ENCODE measurements around the gene SNRNP25.
A peak's percentile ranks its signal among the peaks of the same experiment; 100 is the strongest.

Gene SNRNP25

GRCh38 chr16:63998-64913 is 10.6 kb downstream of the SNRNP25 start:
- no peak for DNase-seq

- DNase-seq: no peak
These were observed 11.3 kb downstream of the SNRNP25 start for GRCh38 chr16:64914-65255.

DNA sequence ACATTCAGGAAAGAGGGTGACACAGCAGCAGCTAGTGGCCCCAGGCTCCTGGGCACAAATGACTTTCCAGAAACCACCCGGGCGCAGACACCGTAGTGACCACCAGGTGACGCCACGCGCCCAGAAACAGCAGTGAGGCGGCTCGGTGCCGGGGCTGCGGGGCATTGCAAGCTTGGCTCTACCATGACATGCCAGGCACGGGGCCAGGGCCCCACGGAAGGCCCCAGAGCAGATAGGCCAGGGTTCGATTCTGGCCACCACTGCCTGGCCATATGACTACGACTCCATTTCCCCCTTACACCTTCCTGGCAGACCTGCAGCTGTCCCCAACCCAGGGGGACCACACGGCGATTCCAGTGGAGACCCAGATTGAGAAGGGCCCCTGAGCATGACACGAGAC is 12.1 kb downstream of the SNRNP25 start:
- peak; percentile 84 for DNase-seq

DNA sequence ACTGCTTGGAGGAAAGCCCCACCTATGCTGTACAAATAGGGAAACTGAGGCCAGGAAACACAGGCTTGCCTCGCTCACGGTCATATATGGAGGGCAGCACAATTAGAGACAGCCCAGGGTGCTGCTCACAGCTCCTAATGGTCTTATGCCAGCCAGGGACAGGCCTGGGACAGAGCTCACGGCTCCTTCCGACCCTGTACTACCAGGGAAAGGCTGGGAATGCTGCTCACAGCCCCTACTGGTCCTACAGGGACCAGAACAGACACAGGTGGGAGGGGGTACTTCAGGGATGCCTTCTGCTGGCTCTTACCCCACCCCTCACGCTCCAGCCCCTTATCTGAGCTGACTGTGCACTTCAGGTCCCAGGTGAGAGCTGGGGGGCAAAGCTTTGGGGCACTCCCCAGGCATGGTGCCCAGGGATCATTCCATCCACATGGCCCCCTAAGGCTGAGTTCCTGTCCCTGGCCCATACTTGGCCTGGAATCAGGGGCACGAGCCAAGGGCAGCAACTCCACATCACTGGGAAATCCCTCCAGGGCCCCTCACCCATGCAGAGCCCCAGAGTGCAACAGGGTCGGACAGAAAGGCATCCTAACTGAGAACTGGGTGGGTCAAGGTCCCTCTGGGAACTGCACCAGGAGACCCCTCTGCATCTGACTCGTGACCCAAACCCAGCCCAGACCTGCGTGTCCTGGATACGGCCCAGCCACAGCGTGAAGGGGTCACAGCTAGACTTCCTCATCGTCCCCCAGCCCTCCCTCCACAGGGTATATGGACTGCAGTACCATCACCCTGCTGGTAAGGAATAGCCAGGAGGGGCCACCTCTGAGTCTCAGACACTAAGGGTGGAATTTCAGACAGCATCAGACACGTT is 12.9 kb downstream of the SNRNP25 start:
- no peak for DNase-seq

DNA sequence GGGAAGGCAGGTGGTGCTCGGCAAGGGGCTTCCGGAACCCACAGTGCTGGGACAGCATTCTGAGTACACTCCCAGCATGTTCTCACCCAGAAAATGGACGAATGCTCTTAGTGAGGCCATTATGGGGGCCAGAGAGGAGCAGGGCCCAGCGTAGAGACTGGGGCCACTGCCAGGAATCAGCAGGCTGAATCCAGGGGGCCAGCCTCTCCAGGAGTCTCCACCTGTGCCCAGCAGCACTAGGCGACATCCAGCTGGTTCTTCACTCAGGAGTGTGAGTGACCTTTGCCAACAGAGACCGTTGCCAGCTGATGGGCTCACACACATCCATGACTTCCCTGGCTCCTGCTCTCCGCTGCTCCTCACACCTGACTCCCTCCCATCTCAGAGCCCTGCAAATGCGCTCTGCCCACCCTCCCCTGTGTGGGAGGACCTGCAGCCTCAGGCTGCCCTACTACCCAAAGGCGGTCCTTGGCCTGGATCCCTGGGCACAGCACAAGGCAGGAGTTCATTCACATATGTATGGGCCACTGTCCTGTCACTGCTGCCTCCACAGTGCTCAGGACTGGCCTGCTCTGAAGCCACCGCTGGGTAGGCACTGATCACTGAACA is 13.7 kb downstream of the SNRNP25 start:
- no peak for DNase-seq

- no peak for DNase-seq
These were observed 14.5 kb downstream of the SNRNP25 start for GRCh38 chr16:67884-68789.

DNA sequence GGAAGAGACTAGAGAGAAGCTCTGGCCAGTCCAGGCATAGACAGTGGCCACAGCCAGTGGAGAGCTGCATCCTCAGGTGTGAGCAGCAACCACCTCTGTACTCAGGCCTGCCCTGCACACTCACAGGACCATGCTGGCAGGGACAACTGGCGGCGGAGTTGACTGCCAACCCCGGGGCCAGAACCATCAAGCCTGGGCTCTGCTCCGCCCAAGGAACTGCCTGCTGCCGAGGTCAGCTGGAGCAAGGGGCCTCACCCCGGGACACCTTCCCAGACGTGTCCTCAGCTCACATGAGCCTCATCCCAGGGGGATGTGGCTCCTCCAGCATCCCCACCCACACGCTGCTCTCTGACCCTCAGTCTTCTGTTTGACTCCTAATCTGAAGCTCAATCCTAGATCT is 15.6 kb downstream of the SNRNP25 start:
- DNase-seq: no peak

- DNase-seq: no peak
These were observed 17.5 kb downstream of the SNRNP25 start for GRCh38 chr16:71210-71539.

DNA sequence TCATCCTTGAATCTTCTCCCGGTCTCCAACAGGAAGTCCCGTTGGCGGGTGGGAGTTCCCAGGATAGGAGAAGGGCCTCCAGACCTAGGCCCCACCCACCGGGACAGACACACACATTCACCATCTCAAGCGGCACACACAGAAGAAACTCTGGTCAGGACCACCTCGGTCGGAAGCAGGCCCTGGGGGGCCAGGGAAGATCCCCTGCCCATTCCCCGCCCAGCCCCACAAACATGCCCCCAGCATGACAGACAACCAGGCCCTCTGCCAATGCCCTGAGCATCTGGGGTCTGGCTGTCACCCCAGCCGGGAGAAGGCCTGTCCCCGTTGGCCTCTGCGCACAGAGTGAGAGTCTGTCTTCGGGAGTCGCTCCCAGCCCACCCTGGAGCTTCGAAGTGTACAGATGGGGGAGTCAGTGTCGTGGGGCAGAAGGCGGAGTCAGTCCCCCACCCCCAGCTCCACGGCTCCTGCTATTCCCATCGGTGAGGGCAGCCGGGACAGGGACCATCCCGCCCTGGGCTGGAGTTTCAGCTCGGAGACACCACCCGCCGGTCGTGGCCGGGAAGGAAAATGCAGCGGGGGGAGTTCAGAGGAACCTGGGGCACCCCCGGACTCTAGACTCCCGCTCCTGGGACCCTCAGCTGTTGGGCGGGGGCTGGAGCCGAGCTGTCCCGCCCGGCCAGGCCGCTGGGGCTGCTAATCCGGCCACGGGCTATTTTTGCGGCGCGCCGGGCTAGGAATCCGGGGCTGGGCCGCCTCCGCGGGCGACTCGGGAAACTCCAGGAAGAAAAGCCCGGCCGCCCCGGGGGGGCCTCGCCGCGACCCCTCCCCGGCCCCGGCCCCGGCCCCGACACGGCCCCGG is 18.1 kb downstream of the SNRNP25 start:
- no peak for DNase-seq

- no peak for DNase-seq
These were observed 19.2 kb downstream of the SNRNP25 start, which contains the start of gene RHBDF1 for GRCh38 chr16:72561-73548. TSS of gene RHBDF1 (minus strand) at chr16:72631. CDS start at chr16:65015, 7,616 bp downstream.

- no peak for DNase-seq
These were observed 20.6 kb downstream of the SNRNP25 start for GRCh38 chr16:74051-74746.

DNA sequence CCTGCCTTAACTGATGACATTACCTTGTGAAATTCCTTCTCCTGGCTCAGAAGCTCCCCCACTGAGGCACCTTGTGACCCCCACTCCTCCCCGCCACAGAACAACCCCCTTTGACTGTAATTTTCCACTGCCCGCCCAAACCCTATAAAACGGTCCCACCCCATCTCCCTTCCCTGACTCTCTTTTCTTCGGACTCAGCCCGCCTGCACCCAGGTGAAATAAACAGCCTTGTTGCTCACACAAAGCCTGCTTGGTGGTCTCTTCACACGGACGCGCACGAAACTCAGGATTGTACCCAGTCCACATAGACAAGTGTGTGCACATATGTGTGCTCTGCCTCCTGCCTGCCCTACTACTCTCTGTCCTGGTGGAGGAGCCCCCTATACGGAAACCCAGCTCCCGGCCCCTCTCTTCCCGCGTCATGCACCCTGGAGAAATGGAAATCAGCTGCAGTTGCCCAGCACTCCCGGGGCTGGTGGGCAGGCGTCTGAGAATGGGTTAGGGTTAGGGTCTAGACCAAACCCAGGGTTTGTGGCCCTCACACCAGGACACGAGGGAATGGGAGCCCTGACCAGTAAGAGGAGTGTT is 21.2 kb downstream of the SNRNP25 start:
- DNase-seq: no peak

DNA sequence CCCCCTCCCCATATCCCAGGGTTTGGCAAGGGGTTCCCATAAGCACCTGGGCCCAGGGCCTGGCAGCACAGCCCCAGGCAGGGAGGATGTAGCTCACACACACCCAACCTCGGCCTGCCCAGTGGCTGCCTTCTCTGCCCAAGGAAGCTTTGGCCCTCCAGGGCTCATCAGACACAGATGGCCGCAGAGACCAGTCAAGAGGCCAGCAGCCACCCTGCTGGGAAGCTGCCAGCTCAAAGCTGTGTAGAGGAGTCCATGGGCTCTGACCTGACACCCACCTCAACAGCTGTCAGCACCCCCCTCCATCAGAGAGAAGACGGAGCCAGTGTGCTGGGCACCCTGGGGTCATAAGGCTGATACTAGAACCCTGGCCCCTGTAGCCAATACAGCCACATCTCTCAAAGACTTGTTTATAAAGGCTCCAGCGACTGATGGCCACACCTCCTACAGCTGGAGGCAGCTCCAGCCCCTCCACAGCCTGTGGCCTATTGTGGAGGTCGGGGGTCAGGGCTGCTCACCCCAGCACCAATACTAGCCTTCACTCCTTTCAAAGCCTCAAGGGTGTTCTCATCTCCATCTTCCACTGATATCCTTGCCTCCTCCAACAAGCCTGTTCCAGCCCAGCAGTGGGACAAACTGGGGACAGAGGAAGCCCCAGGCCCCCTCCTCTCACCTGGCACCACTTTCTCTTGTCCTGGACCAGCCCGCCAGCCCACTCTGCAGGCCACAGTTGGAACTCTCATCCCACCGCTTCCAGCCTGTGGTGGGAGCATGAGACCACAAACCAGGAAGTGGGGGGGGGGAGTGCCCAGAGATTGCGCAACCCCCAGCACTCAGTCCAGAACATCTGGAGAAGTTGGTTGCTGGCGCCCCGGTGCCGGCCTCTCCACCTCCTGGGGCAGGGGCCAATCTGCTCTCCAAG is 22.2 kb downstream of the SNRNP25 start:
- peak; percentile 13 for DNase-seq

GRCh38 chr16:76535-77272 is 23.1 kb downstream of the SNRNP25 start:
- DNase-seq: no peak

- peak; percentile 27 for DNase-seq
These were observed 23.7 kb downstream of the SNRNP25 start for GRCh38 chr16:77273-77806.

DNA sequence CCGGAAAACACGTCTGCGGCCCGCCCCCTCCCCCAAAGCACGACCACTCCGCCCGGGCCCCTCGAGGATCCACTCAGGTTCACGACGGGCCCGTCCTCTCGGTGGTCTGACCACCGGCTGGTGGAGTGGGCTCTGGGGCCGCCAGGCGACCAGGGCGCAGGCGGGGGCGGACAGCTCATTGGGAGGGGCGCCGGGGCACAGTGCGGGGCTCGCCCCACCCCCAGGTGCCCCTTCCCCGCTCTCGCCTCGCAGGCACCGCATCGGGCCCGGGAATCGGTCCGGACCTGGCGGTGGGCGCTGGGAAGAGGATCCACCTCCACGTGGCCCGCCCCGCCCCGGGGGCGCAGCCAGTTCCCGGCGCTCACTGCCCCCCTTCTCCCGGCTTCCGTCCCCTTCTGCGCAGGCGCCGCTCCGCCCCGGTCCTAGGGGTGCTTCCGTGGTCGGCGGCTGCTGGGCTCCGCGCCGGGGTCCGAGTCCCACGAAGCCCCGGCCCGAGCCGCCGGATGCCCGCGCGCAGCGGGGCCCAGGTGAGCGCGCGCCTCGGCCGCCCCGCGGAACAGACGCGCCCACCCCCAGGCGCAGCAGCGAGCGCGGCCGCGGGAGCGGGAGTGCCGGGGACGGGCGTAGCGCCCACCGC is 24.3 kb downstream of the SNRNP25 start, which contains the start of gene MPG:
Gene MPG (plus strand): TSS at position 419 of the 637 bp plus-strand sequence. CDS start 85 bp downstream, at position 504.
- DNase-seq: peak; percentile 85

Measured in CD4-positive, alpha-beta T cell treated with Interleukin-10 for 1 hour (primary cell).